Large intestine (tissue), 3 donors: ENCODE results near the gene LILRA6. TPM values are rescaled to one million over a fixed set of nuclear protein-coding genes. Genes with fewer than 3 reads are reported as not detected.
A peak's percentile ranks its signal among the peaks of the same experiment; 100 is the strongest.
"Not testable (repeated sequence)": the region's sequence is repeated elsewhere in the genome, so short reads cannot be mapped to it uniquely, and the experiment has no call there.

Source experiments
- DNase-seq, 2 donors: peaks; one replicate each; pipeline versions ENCODE4 v3.0.0 to v3.0.0-alpha.2; 2013
- H3K27ac ChIP-seq: one replicate; pipeline ENCODE4 v1.5.1; 2013; ENCODE audit warnings: low read length
- H3K27me3 ChIP-seq: 2 replicates; pipeline ENCODE4 v1.6.1; 2013; ENCODE audit warnings: low read length; ENCODE audit not compliant: control insufficient read depth, insufficient read depth
- H3K36me3 ChIP-seq: 2 replicates; pipeline ENCODE4 v1.6.1; 2013; ENCODE audit warnings: low read length; ENCODE audit not compliant: control insufficient read depth, insufficient read depth
- H3K4me1 ChIP-seq: one replicate; pipeline ENCODE4 v1.6.1; 2013; ENCODE audit warnings: low read length; ENCODE audit not compliant: control insufficient read depth, insufficient read depth
- H3K4me3 ChIP-seq: one replicate; pipeline ENCODE4 v1.5.1; 2013; ENCODE audit warnings: low read length
- H3K9me3 ChIP-seq: one replicate; pipeline ENCODE4 v1.6.1; 2013; ENCODE audit warnings: mild to moderate bottlenecking, low read depth, low read length, moderate library complexity; ENCODE audit not compliant: control insufficient read depth
- WGBS: methylation state at CpG from one replicate; pipeline ENCODE4 v1.1.5; 2013; ENCODE audit warnings: low lambda C conversion rate; ENCODE audit not compliant: insufficient coverage; 5-methylcytosine and 5-hydroxymethylcytosine counted together
- polyA plus RNA-seq: library from polyadenylated mRNA; unstranded; fragments of 120-200 nt; gene quantifications from one replicate; pipeline ENCODE4 v1.2.1, GENCODE V29; 2013

LILRA6 gene
- polyA plus RNA-seq, 1 donor = 0.73 TPM

GRCh38 chr19:54248016-54248601 is 5.5 kb upstream of the LILRA6 start:
- no peaks in the 10 kb centered on the region for H3K9me3 ChIP-seq
- H3K27me3 ChIP-seq = peaks cover 2% of the 10 kb centered on the region
- H3K27ac ChIP-seq = no peak overlapping the region
- no peaks in the 10 kb centered on the region for H3K36me3 ChIP-seq
- H3K4me1 ChIP-seq = no peaks in the 10 kb centered on the region
- H3K4me3 ChIP-seq = no peak overlapping the region
- no peak for DNase-seq
- WGBS = no CpG with 5 or more reads among the region's 8 CpGs

- Histone ChIP-seq H3K27ac (no peak overlapping the region), H3K9me3 (no peaks in the 10 kb centered on the region), H3K36me3 (no peaks in the 10 kb centered on the region), H3K4me3 (no peak overlapping the region), H3K4me1 (no peaks in the 10 kb centered on the region), H3K27me3 (no peaks in the 10 kb centered on the region)
- no peak for DNase-seq
- WGBS = no CpG with 5 or more reads among the region's 20 CpGs
Observed at GRCh38 chr19:54247106-54247930, 4.7 kb upstream of the LILRA6 start.

DNA sequence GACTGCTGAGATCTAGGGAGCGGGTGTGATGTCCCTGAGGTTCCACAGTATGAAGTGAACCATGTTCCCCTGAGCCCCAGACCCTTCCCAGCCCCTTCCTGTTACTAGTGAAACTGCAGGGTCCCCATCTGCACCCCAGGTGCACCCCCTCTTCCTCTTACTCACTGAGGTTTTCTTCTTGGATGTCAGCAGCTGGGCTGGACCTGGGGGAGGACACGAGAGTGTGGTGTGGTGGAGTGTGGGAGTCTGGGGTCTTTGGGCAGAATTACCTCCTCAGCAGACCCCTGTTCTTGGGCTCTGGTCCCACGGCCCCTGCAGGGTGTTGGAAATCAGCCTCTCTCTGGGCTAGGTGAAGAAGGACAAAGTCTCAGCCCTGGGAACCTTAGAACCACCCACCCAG is 3.3 kb upstream of the LILRA6 start:
- H3K4me1 ChIP-seq = no peaks in the 10 kb centered on the region
- H3K27me3 ChIP-seq = no peaks in the 10 kb centered on the region
- no peaks in the 10 kb centered on the region for H3K36me3 ChIP-seq
- no CpG with 5 or more reads among the region's 3 CpGs for WGBS
- DNase-seq = no peak
- H3K4me3 ChIP-seq = no peak overlapping the region
- no peak overlapping the region for H3K27ac ChIP-seq
- no peaks in the 10 kb centered on the region for H3K9me3 ChIP-seq

DNA sequence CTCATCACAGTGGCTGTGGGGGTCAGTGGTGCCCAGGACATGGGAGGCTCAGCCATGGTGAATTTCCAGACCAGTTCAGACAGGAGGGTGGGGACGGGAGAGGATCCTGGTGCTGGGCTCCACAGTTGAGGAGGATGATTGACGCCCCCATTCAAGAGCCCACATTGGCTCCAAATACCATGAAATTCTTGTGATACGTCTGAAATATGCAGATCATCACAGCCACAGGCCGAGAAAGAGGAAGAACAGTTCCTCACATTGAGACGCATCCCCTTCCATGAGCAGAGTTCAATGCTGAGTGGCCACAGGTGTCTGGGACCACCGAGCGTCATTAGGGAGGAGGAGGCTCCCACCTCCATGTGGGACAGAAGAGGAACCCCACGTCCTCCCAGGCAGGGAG is 1.2 kb upstream of the LILRA6 start:
- not testable (repeated sequence) for H3K27ac ChIP-seq, DNase-seq, H3K4me1 ChIP-seq, H3K36me3 ChIP-seq, H3K4me3 ChIP-seq, H3K27me3 ChIP-seq, H3K9me3 ChIP-seq
- no CpG with 5 or more reads among the region's 8 CpGs for WGBS

DNA sequence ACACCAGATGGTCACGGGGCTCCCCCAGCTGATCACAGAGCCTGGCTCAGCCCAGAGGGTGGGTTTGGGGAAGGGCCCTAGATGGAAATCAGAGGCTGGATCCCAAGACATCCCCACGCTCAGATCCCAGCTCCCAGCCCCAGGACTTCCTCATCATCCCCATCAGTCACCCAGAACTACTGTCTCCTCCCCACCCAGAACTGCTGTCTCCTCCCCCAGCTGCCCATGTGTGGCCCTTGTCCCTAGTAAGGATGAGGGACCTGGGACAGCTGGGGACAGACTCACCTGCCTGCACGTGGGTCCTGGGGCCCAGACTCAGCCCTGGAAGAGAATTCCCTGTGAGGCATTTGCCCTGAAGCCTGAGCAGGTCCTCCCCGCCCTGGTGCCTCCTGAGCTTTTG is 356 bp downstream of the LILRA6 start:
- H3K27me3 ChIP-seq, H3K36me3 ChIP-seq, H3K9me3 ChIP-seq, H3K4me3 ChIP-seq, DNase-seq, H3K4me1 ChIP-seq, H3K27ac ChIP-seq: not testable (repeated sequence)
- WGBS = no CpG with 5 or more reads among the region's 4 CpGs

DNA sequence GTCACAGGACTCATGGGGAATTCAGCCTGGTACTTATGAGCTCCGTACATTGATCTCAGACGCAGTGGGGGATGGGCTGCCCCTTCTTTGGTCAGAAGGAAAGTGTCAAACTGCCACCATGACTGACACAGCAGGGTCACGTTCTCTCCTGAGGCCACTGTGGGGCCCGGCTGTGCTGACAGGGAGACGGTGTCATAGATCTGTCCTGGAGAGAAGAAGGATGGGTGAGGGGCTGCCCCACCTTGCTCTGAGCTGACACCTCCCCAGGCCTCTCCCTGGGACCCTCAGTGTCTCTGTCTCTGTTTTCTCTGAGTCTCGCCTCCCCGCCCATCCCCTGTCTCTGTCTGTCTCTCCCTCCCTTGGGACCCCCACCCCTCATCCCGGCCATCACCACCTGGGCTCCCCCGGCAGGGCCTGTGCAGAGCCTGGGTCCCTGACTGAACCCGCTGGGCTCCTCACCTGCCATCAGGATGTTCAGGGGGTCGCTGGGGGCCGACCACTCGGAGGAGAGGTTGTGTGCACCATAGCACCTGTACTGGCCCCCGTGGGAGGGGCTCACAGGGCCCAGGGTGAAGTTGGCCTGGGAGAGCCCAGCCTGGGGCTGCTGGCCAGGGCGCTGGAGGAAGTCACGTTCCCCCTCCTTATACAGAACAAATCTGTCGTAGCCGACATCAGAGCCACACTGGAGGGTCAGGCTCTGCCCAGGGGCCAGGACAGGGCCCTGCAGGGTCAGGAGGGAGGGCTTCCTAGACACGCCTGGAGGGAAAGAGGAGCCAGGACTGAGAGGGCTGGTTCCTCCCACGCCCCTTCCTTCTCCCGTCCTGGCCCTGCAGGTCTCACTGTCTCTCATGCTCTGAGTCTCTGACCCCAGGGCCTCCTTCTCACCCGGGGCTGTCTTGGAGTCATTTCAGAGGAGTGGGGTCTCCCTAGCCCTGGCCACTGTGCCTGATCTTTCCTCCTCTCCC is 1.9 kb downstream of the LILRA6 start:
- not testable (repeated sequence) for H3K27me3 ChIP-seq, H3K4me3 ChIP-seq, H3K27ac ChIP-seq, H3K4me1 ChIP-seq, H3K9me3 ChIP-seq, H3K36me3 ChIP-seq, DNase-seq
- no CpG with 5 or more reads among the region's 22 CpGs for WGBS

GRCh38 chr19:54239491-54240371 is 2.9 kb downstream of the LILRA6 start:
- H3K4me1 ChIP-seq, H3K4me3 ChIP-seq, DNase-seq, H3K27me3 ChIP-seq, H3K36me3 ChIP-seq, H3K9me3 ChIP-seq, H3K27ac ChIP-seq: not testable (repeated sequence)
- no CpG with 5 or more reads among the region's 21 CpGs for WGBS

DNA sequence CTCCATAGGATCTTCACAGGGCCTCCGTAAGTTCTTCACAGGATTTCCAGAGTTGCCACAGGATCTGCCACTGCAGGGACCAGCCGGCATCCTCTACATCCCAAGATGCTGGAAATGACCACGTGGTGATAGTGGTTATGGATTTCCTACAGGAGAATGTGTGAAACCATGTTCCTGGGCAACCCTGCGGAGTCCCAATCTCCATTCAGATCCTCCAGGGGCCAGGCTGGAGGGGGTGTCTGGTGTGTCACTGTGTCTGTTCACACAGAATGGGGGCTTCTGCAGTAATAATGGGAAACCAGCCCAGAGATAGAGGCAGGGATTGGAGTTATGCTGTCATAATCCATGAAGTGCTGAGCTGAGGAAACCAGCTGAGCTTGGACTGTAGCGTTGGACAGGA is 8.6 kb downstream of the LILRA6 start:
- DNase-seq = no peak
- no peak overlapping the region for H3K4me3 ChIP-seq
- peaks cover 4% of the 10 kb centered on the region for H3K27me3 ChIP-seq
- 100% methylated on average over 1 of the region's 5 CpGs for WGBS
- H3K27ac ChIP-seq = no peak overlapping the region
- no peaks in the 10 kb centered on the region for H3K9me3 ChIP-seq
- H3K36me3 ChIP-seq = no peaks in the 10 kb centered on the region
- H3K4me1 ChIP-seq = peaks cover 4% of the 10 kb centered on the region

GRCh38 chr19:54231077-54231931 is 11.3 kb downstream of the LILRA6 start:
- Histone ChIP-seq H3K27me3 (peaks cover 4% of the 10 kb centered on the region), H3K9me3 (no peaks in the 10 kb centered on the region), H3K4me1 (peaks cover 4% of the 10 kb centered on the region), H3K36me3 (no peaks in the 10 kb centered on the region), H3K27ac (no peak overlapping the region), H3K4me3 (no peak overlapping the region)
- DNase-seq = peak; percentile 74 to 77
- 80% methylated on average over 2 of the region's 21 CpGs for WGBS
